ENCODE data around the gene BPIFA3. TPM values are rescaled to one million over a fixed set of nuclear protein-coding genes. Genes with fewer than 3 reads are reported as not detected.

BPIFA3 gene
- total and polyA plus RNA-seq, 2 of the 13 experiments (the other 11 are each of a cell fraction or from before 2014, with no cell fraction given), result not detected

GRCh38 chr20:33239418-33239817 lies 22.3 kb downstream of the BPIFA3 start:
- ATAC-seq (no peak), FAIRE-seq (no peak), DNase-seq (ENCODE audit: low spot score) (no peak)
- no TSS peak for BruUV-seq (replicated peaks)
- intact Hi-C loops (cut with micrococcal nuclease; ENCODE audit: unreplicated experiment) (no loop called here), in situ Hi-C loops (cut with HindIII; ENCODE audit: extremely low pct_ligation_motif_present, low pct_unique_long_range_greater_than_20kb) (no loop called here)
- Histone ChIP-seq H2AFZ (ENCODE audit: low read length) (no peak overlapping the region), H3K4me3 (replicated peaks in 1 of 3; ENCODE audit: insufficient read depth in 1 of 3, low read depth in 2 of 3, low read length in 3 of 3) (no peak overlapping the region), H3K4me1 (ENCODE audit: insufficient read depth, low read length) (no peaks in the 10 kb centered on the region), H3K27me3 (ENCODE audit: control insufficient read depth in 1 of 2, insufficient read depth in 2 of 2, low read length in 2 of 2) (peaks cover 0 to 13% of the 10 kb centered on the region in 2 experiments; a peak in 3 of 5 replicates), H3K79me2 (ENCODE audit: insufficient read depth, low read length) (no peaks in the 10 kb centered on the region), H3K27ac (ENCODE audit: extremely low read length, insufficient read depth, low read length) (no peak overlapping the region), H3K9ac (ENCODE audit: insufficient read depth, low read depth, low read length) (no peak overlapping the region), H3K36me3 (replicated peaks in 1 of 2; ENCODE audit: control insufficient read depth in 1 of 2, insufficient read depth in 2 of 2, low read length in 2 of 2) (no peaks in the 10 kb centered on the region), H4K20me1 (ENCODE audit: insufficient read depth, low read length) (no peaks in the 10 kb centered on the region), H3K9me3 (ENCODE audit: low read length) (no peaks in the 10 kb centered on the region), H3K4me2 (ENCODE audit: low read depth, low read length) (no peak overlapping the region)
- ChIA-PET CTCF (ENCODE audit: low intra/inter-chr PET ratio, low total read pairs) (no interaction called here), POLR2A (no interaction called here)
- WGBS (ENCODE audit: low lambda C conversion rate), result 7% methylated on average over 1 of the region's 1 CpG
- TF ChIP-seq ZNF317 (CRISPR knock-in tag; IDR thresholded peaks at IDR 0.05), result no peak
- no peak for TF ChIP-seq KLF11 (CRISPR knock-in tag; IDR thresholded peaks at IDR 0.05)
- no peak for TF ChIP-seq DMTF1 (CRISPR knock-in tag; IDR thresholded peaks at IDR 0.05)
- TF ChIP-seq ZNF12 (CRISPR knock-in tag; IDR thresholded peaks at IDR 0.05), result no peak
- no peak for TF ChIP-seq ZNF569 (CRISPR knock-in tag; IDR thresholded peaks at IDR 0.05; ENCODE audit: borderline replicate concordance)
- no peak for TF ChIP-seq NPAS2 (CRISPR knock-in tag; IDR thresholded peaks at IDR 0.05; ENCODE audit: borderline replicate concordance)

All from HepG2 (cell line).